H1 (cell line): ENCODE measurements around the gene ASCC3. TPM values are rescaled to one million over a fixed set of nuclear protein-coding genes. Genes with fewer than 3 reads are reported as not detected.

Experiments
- CTCF ChIA-PET: fragments of 300-600 bp; sonication (Branson Sonifier 250); formaldehyde crosslinking; loops from one replicate; lab custom pipeline; 2021; ENCODE audit not compliant: partially characterized antibody; lab: Charles Lee
- POLR2A ChIA-PET: fragments of 300-600 bp; sonication (Branson Sonifier 250); formaldehyde crosslinking; loops from one replicate; lab custom pipeline; 2021; ENCODE audit warnings: inconsistent platforms; ENCODE audit not compliant: partially characterized antibody; lab: Charles Lee
- DNase-seq, 2 experiments: peaks; one replicate each; pipeline versions ENCODE4 v3.0.0 to v3.0.0-alpha.2; 2010 to 2022; ENCODE audit warnings: low spot score in 2 of 2, low read depth in 1 of 2, mixed read lengths in 1 of 2
- FAIRE-seq: peaks from 2 replicates; lab custom pipeline; 2011; peaks lifted over from hg19 to GRCh38; lab: Jason Lieb, UNC
- H2AFZ ChIP-seq: 2 replicates; pipeline ENCODE4 v1.8.1; 2012; ENCODE audit warnings: low read length, inconsistent platforms
- H2AK5ac ChIP-seq: 2 replicates; pipeline ENCODE4 v1.6.1; 2013; ENCODE audit warnings: low read depth, low read length
- H2BK120ac ChIP-seq: replicated peaks from 2 replicates; pipeline ENCODE3; 2013; ENCODE audit warnings: low read depth, low read length, inconsistent platforms
- H2BK12ac ChIP-seq: 2 replicates; pipeline ENCODE4 v1.6.1; 2013; ENCODE audit warnings: low read depth, low read length
- H2BK15ac ChIP-seq: 2 replicates; pipeline ENCODE4 v1.6.1; 2013; ENCODE audit warnings: low read length
- H2BK20ac ChIP-seq: 2 replicates; pipeline ENCODE4 v1.6.1; 2013; ENCODE audit warnings: low read length
- H2BK5ac ChIP-seq: 2 replicates; pipeline ENCODE4 v1.6.1; 2013; ENCODE audit warnings: low read depth, low read length
- H3K14ac ChIP-seq: 2 replicates; pipeline ENCODE4 v1.6.1; 2013; ENCODE audit warnings: inconsistent platforms; ENCODE audit not compliant: insufficient read length
- H3K18ac ChIP-seq: 2 replicates; pipeline ENCODE4 v1.6.1; 2013; ENCODE audit warnings: low read length; ENCODE audit errors: extremely low read depth
- H3K23ac ChIP-seq: 2 replicates; pipeline ENCODE4 v1.6.1; 2013; ENCODE audit warnings: inconsistent platforms; ENCODE audit not compliant: insufficient read length
- H3K23me2 ChIP-seq: 2 replicates; pipeline ENCODE4 v1.6.1; 2013; ENCODE audit warnings: low read depth, low read length
- H3K27ac ChIP-seq: 2 replicates; pipeline ENCODE4 v1.6.1; 2011; ENCODE audit warnings: low read depth, low read length, inconsistent platforms
- H3K27me3 ChIP-seq, 4 experiments: replicated peaks in 1 of 4; 1 replicate in 1 of 4; 2 replicates in 3 of 4; pipeline versions ENCODE4 v1.6.1 to v1.8.1; 2011 to 2013; ENCODE audit warnings: low read length in 3 of 4, mild to moderate bottlenecking in 3 of 4, inconsistent platforms in 2 of 4, mixed read lengths in 2 of 4, moderate library complexity in 1 of 4; ENCODE audit not compliant: control insufficient read depth in 3 of 4, insufficient read depth in 3 of 4; ENCODE audit errors: extremely low read depth in 1 of 4
- H3K36me3 ChIP-seq, 4 experiments: 2 replicates each; pipeline versions ENCODE4 v1.6.1 to v1.8.1; 2011 to 2013; ENCODE audit warnings: mild to moderate bottlenecking in 4 of 4, low read length in 3 of 4, moderate library complexity in 2 of 4, control low read depth in 1 of 4, inconsistent platforms in 1 of 4; ENCODE audit not compliant: insufficient read depth in 4 of 4, control insufficient read depth in 2 of 4
- H3K4ac ChIP-seq: replicated peaks from 2 replicates; pipeline ENCODE3; 2013; ENCODE audit warnings: low read length, low read depth, mixed read lengths, inconsistent platforms; ENCODE audit not compliant: insufficient read length
- H3K4me1 ChIP-seq, 4 experiments: replicated peaks in 1 of 4; 1 replicate in 1 of 4; 2 replicates in 3 of 4; pipeline versions ENCODE4 v1.6.1 to v1.8.1; 2011 to 2013; ENCODE audit warnings: low read length in 3 of 4, inconsistent platforms in 2 of 4, mixed read lengths in 1 of 4; ENCODE audit not compliant: insufficient read depth in 4 of 4, control insufficient read depth in 3 of 4
- H3K4me2 ChIP-seq, 2 experiments: 2 replicates each; pipeline versions ENCODE4 v1.6.1 to v1.8.1; 2011 to 2013; ENCODE audit warnings: low read depth in 2 of 2, low read length in 2 of 2, control low read depth in 1 of 2, inconsistent platforms in 1 of 2, mild to moderate bottlenecking in 1 of 2; ENCODE audit not compliant: insufficient read depth in 1 of 2
- H3K4me3 ChIP-seq, 4 experiments: fragments of 200-600, 300-600 bp in 1 of 4; sonication (generic), shearing (Covaris generic), sonication (Bioruptor Twin) in 1 of 4; 2 replicates each; pipeline versions ENCODE4 v1.5.1 to v1.8.1; 2011 to 2016; ENCODE audit warnings: low read length in 4 of 4, low read depth in 3 of 4, control low read depth in 2 of 4, inconsistent platforms in 2 of 4, mild to moderate bottlenecking in 2 of 4, mixed read lengths in 1 of 4, moderate library complexity in 1 of 4; ENCODE audit not compliant: insufficient read depth in 2 of 4; ENCODE audit errors: extremely low read depth in 1 of 4
- H3K56ac ChIP-seq: replicated peaks from 2 replicates; pipeline ENCODE3; 2013; ENCODE audit warnings: low read depth, mild to moderate bottlenecking, mixed read lengths, low read length, inconsistent platforms; ENCODE audit not compliant: insufficient read length
- H3K79me1 ChIP-seq: 2 replicates; pipeline ENCODE4 v1.6.1; 2013; ENCODE audit warnings: low read depth, low read length, control low read depth
- H3K79me2 ChIP-seq, 2 experiments: 2 replicates each; pipeline versions ENCODE4 v1.6.1 to v1.8.1; 2012 to 2013; ENCODE audit warnings: low read length in 2 of 2, mild to moderate bottlenecking in 2 of 2, inconsistent platforms in 1 of 2; ENCODE audit not compliant: insufficient read depth in 2 of 2, control insufficient read depth in 1 of 2
- H3K9ac ChIP-seq, 4 experiments: replicated peaks in 1 of 4; 1 replicate in 1 of 4; 2 replicates in 3 of 4; pipeline versions ENCODE4 v1.6.1 to v1.8.1; 2011 to 2013; ENCODE audit warnings: low read depth in 3 of 4, low read length in 3 of 4, control low read depth in 2 of 4, mild to moderate bottlenecking in 2 of 4, moderate library complexity in 2 of 4, inconsistent platforms in 1 of 4; ENCODE audit errors: extremely low read depth in 1 of 4
- H3K9me3 ChIP-seq, 2 experiments: 2 replicates each; pipeline versions ENCODE4 v1.6.1 to v1.8.1; 2012 to 2013; ENCODE audit warnings: mild to moderate bottlenecking in 2 of 2, moderate library complexity in 2 of 2, control low read depth in 1 of 2, inconsistent platforms in 1 of 2, low read depth in 1 of 2, low read length in 1 of 2, mixed read lengths in 1 of 2; ENCODE audit not compliant: insufficient read depth in 2 of 2
- H4K20me1 ChIP-seq, 2 experiments: replicated peaks in 1 of 2; 2 replicates each; pipeline versions ENCODE3 to v1.8.1; 2011 to 2013; ENCODE audit warnings: inconsistent platforms in 2 of 2, low read length in 2 of 2, mild to moderate bottlenecking in 1 of 2; ENCODE audit not compliant: insufficient read depth in 2 of 2, control insufficient read depth in 1 of 2
- H4K5ac ChIP-seq: 2 replicates; pipeline ENCODE4 v1.6.1; 2013; ENCODE audit warnings: low read length, low read depth, mixed read lengths, inconsistent platforms; ENCODE audit not compliant: insufficient read length
- H4K8ac ChIP-seq: 2 replicates; pipeline ENCODE4 v1.8.0; 2013; ENCODE audit warnings: mild to moderate bottlenecking, moderate library complexity, low read length, inconsistent platforms; ENCODE audit not compliant: insufficient read depth; ENCODE audit errors: extremely low read depth
- H4K91ac ChIP-seq: replicated peaks from 2 replicates; pipeline ENCODE3; 2013; ENCODE audit warnings: low read length, mixed read lengths, inconsistent platforms; ENCODE audit not compliant: insufficient read length
- BACH1 ChIP-seq: IDR thresholded peaks from 2 replicates; pipeline ENCODE4 v1.6.1; 2012; ENCODE audit warnings: low read length, improper control_type of control experiment
- GABPA ChIP-seq: IDR thresholded peaks from 2 replicates; pipeline ENCODE4 v1.6.1; 2011; ENCODE audit warnings: mild to moderate bottlenecking, low read length, moderate library complexity, borderline replicate concordance; ENCODE audit not compliant: insufficient read depth
- ZNF274 ChIP-seq: IDR thresholded peaks from 2 replicates; pipeline ENCODE4 v1.7.0; 2012; ENCODE audit warnings: low read length, borderline replicate concordance; ENCODE audit errors: extremely low read depth
- WGBS, 2 experiments: shearing (Covaris generic) in 1 of 2; methylation state at CpG; one replicate each; pipeline versions ENCODE4 v1.1.6 to v1.1.7; 2013 to 2015; ENCODE audit warnings: low lambda C conversion rate in 2 of 2, mixed read lengths in 2 of 2, inconsistent platforms in 1 of 2, low coverage in 1 of 2, missing lambda C conversion rate in 1 of 2; ENCODE audit not compliant: insufficient replicate concordance in 2 of 2, insufficient coverage in 1 of 2, insufficient read length in 1 of 2; ENCODE audit errors: extremely low coverage in 1 of 2, missing lambda C conversion rate in 1 of 2; 5-methylcytosine and 5-hydroxymethylcytosine counted together
- polyA plus RNA-seq, 7 experiments: library from polyadenylated mRNA; depleted of rRNA in 3 of 7; stranded (reverse) in 5 of 7; unstranded in 2 of 7; fragments of >200 nt in 5 of 7; fragments of 200-250 nt in 2 of 7; gene quantifications; 1 replicate in 5 of 7; 2 replicates in 1 of 7; 4 replicates in 1 of 7; pipeline versions ENCODE4 v1.2.1 to v1.2.3, GENCODE V29; 2011 to 2013; ENCODE audit warnings: missing spikeins in 2 of 7, mixed read lengths in 2 of 7
- total RNA-seq: library from RNA; stranded (reverse); fragmentation: NEBNext Ultra II Directional; extraction: Animal tissue kit (Norgen Biotek cat#: 25700); gene quantifications from 2 replicates; pipeline ENCODE4 v1.2.1, GENCODE V29; 2021

ASCC3 gene
- total and polyA plus RNA-seq, 2 of the 8 experiments (the other 6 are each of a cell fraction or from before 2014, with no cell fraction given) = 37.5 to 77.8 TPM

- POLR2A ChIA-PET = no interaction called here
- H2BK120ac ChIP-seq = no peak overlapping the region
- no peaks in the 10 kb centered on the region; a peak in 1 of 8 replicates for H3K36me3 ChIP-seq
- H3K9me3 ChIP-seq = no peaks in the 10 kb centered on the region
- H2AFZ ChIP-seq = no peak overlapping the region
- H3K79me2 ChIP-seq = no peaks in the 10 kb centered on the region
- no peak overlapping the region for H3K4me3 ChIP-seq
- H3K79me1 ChIP-seq = no peaks in the 10 kb centered on the region
- H3K4me2 ChIP-seq = no peak overlapping the region
- no peak overlapping the region for H2AK5ac ChIP-seq
- H3K14ac ChIP-seq = no peak overlapping the region
- no peaks in the 10 kb centered on the region for H3K4me1 ChIP-seq
- no peak overlapping the region for H2BK15ac ChIP-seq
- DNase-seq (no peak), FAIRE-seq (no peak)
- H3K4ac ChIP-seq = no peak overlapping the region
- no peak overlapping the region for H3K23ac ChIP-seq
- no peak overlapping the region for H2BK20ac ChIP-seq
- H4K20me1 ChIP-seq = no peaks in the 10 kb centered on the region
- CTCF ChIA-PET = no interaction called here
- no peak overlapping the region for H2BK12ac ChIP-seq
- no peak overlapping the region for H3K56ac ChIP-seq
- no peak overlapping the region for H3K27ac ChIP-seq
- no peak overlapping the region for H4K5ac ChIP-seq
- H4K8ac ChIP-seq = no peak overlapping the region
- WGBS, 2 experiments = 62% methylated on average over 3 of the region's 3 CpGs; no CpG with 5 or more reads in 1 of the 2 experiments
- H3K18ac ChIP-seq = no peak overlapping the region
- H3K27me3 ChIP-seq = no peaks in the 10 kb centered on the region
- no peaks in the 10 kb centered on the region for H3K23me2 ChIP-seq
- TF ChIP-seq ZNF274 (no peak), BACH1 (no peak), GABPA (no peak)
- no peak overlapping the region for H2BK5ac ChIP-seq
- H4K91ac ChIP-seq = no peak overlapping the region
- H3K9ac ChIP-seq = no peak overlapping the region
Observed at GRCh38 chr6:100751590-100751989, 129.5 kb downstream of the ASCC3 start.
